ENCODE data around the gene OR51L1.

The OR51L1 gene

GRCh38 chr11:5043380-5043779 lies 48.7 kb downstream of the OR51L1 start:
- no peak for DNase-seq (ENCODE audit: low read depth)

GRCh38 chr11:5046226-5046625 lies 51.6 kb downstream of the OR51L1 start, which contains the start of gene OR52J3:
TSS of gene OR52J3 (plus strand) at chr11:5046526. CDS start at chr11:5046526, 0 bp downstream.
- DNase-seq (ENCODE audit: low read depth): no peak
- H3K4me3 ChIP-seq (ENCODE audit: low read depth, low read length): no peak within 1 kb of the TSS

More at GRCh38 chr11:5043380-5043779, 48.7 kb downstream of the OR51L1 start:
- H3K4me3 ChIP-seq (ENCODE audit: low read depth, low read length): no peak overlapping the region

- DNase-seq (ENCODE audit: low read depth): no peak
Measured at GRCh38 chr11:5046754-5047330, 52.2 kb downstream of the OR51L1 start.

More at GRCh38 chr11:5046754-5047330, 52.2 kb downstream of the OR51L1 start:
- H3K4me3 ChIP-seq (ENCODE audit: low read depth, low read length): no peak overlapping the region
